Caco-2 (cell line): ENCODE results near the gene RSPH1. TPM values are rescaled to one million over a fixed set of nuclear protein-coding genes. Genes with fewer than 3 reads are reported as not detected.

ENCODE experiments used
- BruUV-seq: library from RNA; stranded (reverse); fragments of 400-500 nt; replicated peaks from 2 replicates; lab custom pipeline; 2021; lab: Mats Ljungman, UMichigan
- CTCF ChIA-PET: fragments of 300-600 bp; sonication (Branson Sonifier 250); formaldehyde crosslinking; loops from one replicate; lab custom pipeline; 2022; ENCODE audit warnings: antibody characterized with exemption; lab: Charles Lee
- POLR2A ChIA-PET: fragments of 300-600 bp; sonication (Branson Sonifier 250); formaldehyde crosslinking; loops from one replicate; lab custom pipeline; 2022; ENCODE audit warnings: antibody characterized with exemption; lab: Charles Lee
- DNase-seq, 2 experiments: peaks; one replicate each; pipeline versions ENCODE4 v3.0.0 to v3.0.0-alpha.2; 2020 to 2022
- H3K27me3 ChIP-seq: replicated peaks from 2 replicates; pipeline ENCODE4 v1.6.0; 2011; ENCODE audit warnings: low read length; ENCODE audit not compliant: control insufficient read depth, insufficient read depth
- H3K36me3 ChIP-seq: 2 replicates; pipeline ENCODE4 v1.5.1; 2011; ENCODE audit warnings: low read length; ENCODE audit not compliant: control insufficient read depth, insufficient read depth
- H3K4me1 ChIP-seq: fragments of 250-450 bp; sonication (Bioruptor Pico); 2 replicates; pipeline ENCODE4 v1.5.1; 2020; ENCODE audit warnings: mild to moderate bottlenecking
- H3K4me3 ChIP-seq: 2 replicates; pipeline ENCODE4 v1.5.1; 2011; ENCODE audit warnings: low read depth, mild to moderate bottlenecking, control low read depth, low read length
- H3K9me3 ChIP-seq: fragments of 250-450 bp; sonication (Bioruptor Pico); 2 replicates; pipeline ENCODE4 v1.5.1; 2020; ENCODE audit warnings: mild to moderate bottlenecking, moderate library complexity
- H3K27ac Mint-ChIP-seq: one replicate; pipeline ENCODE4 v1.8.0; 2022; ENCODE audit warnings: mixed read lengths; ENCODE audit not compliant: unreplicated experiment
- H3K27me3 Mint-ChIP-seq: one replicate; pipeline ENCODE4 v1.8.0; 2022; ENCODE audit warnings: mixed read lengths; ENCODE audit not compliant: insufficient read depth, unreplicated experiment
- H3K36me3 Mint-ChIP-seq: one replicate; pipeline ENCODE4 v1.8.0; 2022; ENCODE audit warnings: mild to moderate bottlenecking, mixed read lengths; ENCODE audit not compliant: insufficient read depth, unreplicated experiment
- H3K4me1 Mint-ChIP-seq: one replicate; pipeline ENCODE4 v1.8.0; 2022; ENCODE audit warnings: low read depth, mixed read lengths; ENCODE audit not compliant: unreplicated experiment
- H3K4me3 Mint-ChIP-seq: one replicate; pipeline ENCODE4 v1.8.0; 2022; ENCODE audit warnings: mild to moderate bottlenecking, moderate library complexity, mixed read lengths; ENCODE audit not compliant: unreplicated experiment
- H3K9me3 Mint-ChIP-seq: one replicate; pipeline ENCODE4 v1.8.0; 2022; ENCODE audit warnings: mixed read lengths; ENCODE audit not compliant: unreplicated experiment
- intact Hi-C: fragments of 100-400 bp; cut with micrococcal nuclease; formaldehyde crosslinking; loops from one replicate; pipeline ENCODE4 v1.10.0; 2022; ENCODE audit not compliant: unreplicated experiment
- total RNA-seq: library from RNA; stranded (reverse); gene quantifications from 2 replicates; pipeline ENCODE4 v1.2.3, GENCODE V29; 2022
- TF ChIP-seq, protein P1 (sequence below), 2 experiments: fragments of 200-600 bp in 1 of 2; IDR thresholded peaks; 1 replicate in 1 of 2; 2 replicates in 1 of 2; pipeline versions ENCODE4 v1.5.1 to v1.8.0; 2011 to 2022; ENCODE audit warnings: antibody characterized with exemption in 1 of 2, control low read depth in 1 of 2, inconsistent platforms in 1 of 2, low read depth in 1 of 2, low read length in 1 of 2, mild to moderate bottlenecking in 1 of 2, moderate library complexity in 1 of 2; ENCODE audit not compliant: insufficient read depth in 1 of 2, severe bottlenecking in 1 of 2, unreplicated experiment in 1 of 2

The RSPH1 gene
- total RNA-seq, 1 experiment from 2014 or later: 0.23 TPM

DNA sequence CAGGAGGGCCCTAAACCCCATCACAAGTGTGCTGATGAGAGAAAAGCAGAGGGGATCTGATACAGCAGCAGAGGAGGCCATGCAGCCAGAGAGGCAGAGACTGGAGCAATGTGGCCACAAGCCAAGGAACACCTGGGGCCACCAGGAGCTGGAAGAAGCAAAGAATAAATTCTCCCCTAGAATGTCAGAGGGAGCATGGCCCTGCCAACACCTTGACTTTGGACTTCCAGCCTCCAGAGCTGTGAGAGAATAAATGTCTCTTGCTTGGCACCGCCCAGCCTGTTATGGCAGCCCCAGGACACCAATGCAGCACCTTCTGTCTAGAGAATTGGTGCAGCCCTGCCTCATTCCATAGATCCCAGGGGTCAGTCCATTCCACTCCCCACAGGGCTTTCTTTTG is 67.0 kb downstream of the RSPH1 start:
- H3K36me3 Mint-ChIP-seq: no peaks in the 10 kb centered on the region
- Histone ChIP-seq H3K4me3 (no peak overlapping the region), H3K9me3 (no peaks in the 10 kb centered on the region), H3K36me3 (no peaks in the 10 kb centered on the region), H3K27me3 (no peaks in the 10 kb centered on the region), H3K4me1 (no peaks in the 10 kb centered on the region)
- H3K27ac Mint-ChIP-seq: no peak overlapping the region
- BruUV-seq: no TSS peak
- CTCF ChIA-PET: no interaction called here
- H3K27me3 Mint-ChIP-seq: peaks cover 7% of the 10 kb centered on the region
- intact Hi-C loops: no loop called here
- H3K4me3 Mint-ChIP-seq: no peak overlapping the region
- H3K4me1 Mint-ChIP-seq: peaks cover 6% of the 10 kb centered on the region
- DNase-seq: no peak
- POLR2A ChIA-PET: no interaction called here
- H3K9me3 Mint-ChIP-seq: no peaks in the 10 kb centered on the region
- TF ChIP-seq, protein P1, sequence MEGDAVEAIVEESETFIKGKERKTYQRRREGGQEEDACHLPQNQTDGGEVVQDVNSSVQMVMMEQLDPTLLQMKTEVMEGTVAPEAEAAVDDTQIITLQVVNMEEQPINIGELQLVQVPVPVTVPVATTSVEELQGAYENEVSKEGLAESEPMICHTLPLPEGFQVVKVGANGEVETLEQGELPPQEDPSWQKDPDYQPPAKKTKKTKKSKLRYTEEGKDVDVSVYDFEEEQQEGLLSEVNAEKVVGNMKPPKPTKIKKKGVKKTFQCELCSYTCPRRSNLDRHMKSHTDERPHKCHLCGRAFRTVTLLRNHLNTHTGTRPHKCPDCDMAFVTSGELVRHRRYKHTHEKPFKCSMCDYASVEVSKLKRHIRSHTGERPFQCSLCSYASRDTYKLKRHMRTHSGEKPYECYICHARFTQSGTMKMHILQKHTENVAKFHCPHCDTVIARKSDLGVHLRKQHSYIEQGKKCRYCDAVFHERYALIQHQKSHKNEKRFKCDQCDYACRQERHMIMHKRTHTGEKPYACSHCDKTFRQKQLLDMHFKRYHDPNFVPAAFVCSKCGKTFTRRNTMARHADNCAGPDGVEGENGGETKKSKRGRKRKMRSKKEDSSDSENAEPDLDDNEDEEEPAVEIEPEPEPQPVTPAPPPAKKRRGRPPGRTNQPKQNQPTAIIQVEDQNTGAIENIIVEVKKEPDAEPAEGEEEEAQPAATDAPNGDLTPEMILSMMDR (IDR thresholded peaks at IDR 0.05; ENCODE audit: insufficient read depth in 1 of 2, low read depth in 1 of 2, low read length in 1 of 2, severe bottlenecking in 1 of 2, unreplicated experiment in 1 of 2): no peak

DNA sequence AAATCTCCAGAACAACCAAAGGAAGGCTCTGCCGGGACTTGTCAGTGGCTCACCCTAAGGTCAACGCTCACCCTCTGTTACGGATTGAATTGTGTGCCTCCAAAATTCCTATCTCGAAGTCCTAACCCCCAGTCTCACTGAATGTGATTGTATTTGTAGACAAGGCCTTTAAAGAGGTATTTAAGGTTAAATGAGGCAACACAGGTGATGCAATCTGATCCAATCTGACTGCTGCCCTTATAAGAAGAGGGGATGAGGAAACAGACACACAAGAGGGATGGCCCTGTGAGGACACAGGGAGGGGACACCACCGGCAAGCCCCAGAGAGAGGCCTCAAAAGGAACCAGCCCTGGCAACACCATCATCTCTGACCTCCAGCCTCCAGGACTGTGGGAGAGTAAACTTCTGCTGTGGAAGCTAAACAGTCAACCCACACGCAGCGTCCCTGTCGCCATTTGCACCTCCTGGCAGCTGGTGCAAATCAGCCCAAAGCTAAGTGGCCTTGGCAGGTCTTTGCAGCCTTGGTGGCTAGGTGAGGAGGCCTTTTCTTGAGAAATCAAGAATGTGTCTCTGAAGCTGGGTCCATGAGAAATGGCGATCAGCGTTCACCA is 68.1 kb downstream of the RSPH1 start:
- Mint-ChIP-seq H3K4me1 (peaks cover 6% of the 10 kb centered on the region), H3K27ac (no peak overlapping the region), H3K9me3 (no peaks in the 10 kb centered on the region), H3K4me3 (no peak overlapping the region), H3K27me3 (peaks cover 7% of the 10 kb centered on the region), H3K36me3 (no peaks in the 10 kb centered on the region)
- H3K4me1 ChIP-seq: no peaks in the 10 kb centered on the region
- intact Hi-C loops: no loop called here
- no peaks in the 10 kb centered on the region for H3K9me3 ChIP-seq
- H3K27me3 ChIP-seq: no peaks in the 10 kb centered on the region
- TF ChIP-seq, protein P1 (IDR thresholded peaks at IDR 0.05; ENCODE audit: insufficient read depth in 1 of 2, low read depth in 1 of 2, low read length in 1 of 2, severe bottlenecking in 1 of 2, unreplicated experiment in 1 of 2): no peak
- H3K36me3 ChIP-seq: no peaks in the 10 kb centered on the region
- H3K4me3 ChIP-seq: no peak overlapping the region
- ChIA-PET CTCF (no interaction called here), POLR2A (no interaction called here)
- BruUV-seq: no TSS peak
- DNase-seq: no peak

DNA sequence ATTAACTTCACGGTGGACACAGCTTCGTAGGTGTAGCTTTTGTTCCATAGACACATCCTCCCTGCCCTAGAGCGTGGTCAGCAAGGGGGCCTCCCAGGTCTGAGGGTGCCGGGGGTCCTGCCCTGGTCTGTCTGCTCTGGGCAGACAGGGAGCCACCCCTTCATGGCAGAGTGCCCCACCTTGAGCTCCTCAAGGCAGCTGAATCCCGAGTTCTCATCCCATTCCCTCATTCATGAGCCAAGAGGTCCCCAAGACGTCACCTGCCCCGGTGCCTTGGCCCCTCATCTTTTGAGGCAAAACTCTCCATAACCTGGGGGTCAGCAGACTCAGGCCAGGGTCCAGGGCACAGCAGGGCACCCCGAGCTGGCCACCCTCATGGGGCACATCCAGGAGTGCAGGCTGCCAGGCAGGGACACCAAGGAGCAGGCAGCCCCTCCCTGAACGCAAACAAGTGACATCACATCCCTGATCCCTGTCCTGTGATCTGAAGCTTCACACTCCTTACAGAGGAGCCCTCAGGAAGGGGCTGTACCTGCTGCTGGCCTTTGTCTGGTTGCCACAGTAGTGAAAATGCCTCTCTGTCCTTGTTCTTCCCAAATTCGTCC is 69.0 kb downstream of the RSPH1 start:
- no peaks in the 10 kb centered on the region for H3K27me3 ChIP-seq
- ChIA-PET CTCF (no interaction called here), POLR2A (no interaction called here)
- TF ChIP-seq, protein P1 (IDR thresholded peaks at IDR 0.05; ENCODE audit: insufficient read depth in 1 of 2, low read depth in 1 of 2, low read length in 1 of 2, severe bottlenecking in 1 of 2, unreplicated experiment in 1 of 2): no peak
- H3K27me3 Mint-ChIP-seq: peaks cover 4% of the 10 kb centered on the region
- no peak overlapping the region for H3K27ac Mint-ChIP-seq
- no peak overlapping the region for H3K4me3 Mint-ChIP-seq
- H3K4me1 ChIP-seq: no peaks in the 10 kb centered on the region
- intact Hi-C loops: no loop called here
- no peaks in the 10 kb centered on the region for H3K36me3 ChIP-seq
- H3K9me3 Mint-ChIP-seq: no peaks in the 10 kb centered on the region
- no peak for DNase-seq
- no peaks in the 10 kb centered on the region for H3K36me3 Mint-ChIP-seq
- peaks cover 6% of the 10 kb centered on the region for H3K4me1 Mint-ChIP-seq
- no peaks in the 10 kb centered on the region for H3K9me3 ChIP-seq
- no peak overlapping the region for H3K4me3 ChIP-seq
- BruUV-seq: no TSS peak
